HG03565 (cell line): Measurements from ENCODE around the gene PDCD7.
"Not testable (repeated sequence)": the region's sequence is repeated elsewhere in the genome, so short reads cannot be mapped to it uniquely, and the experiment has no call there.

Experiments used
- ATAC-seq: cut with Tn5 transposase; IDR thresholded peaks from one replicate; pipeline ENCODE4 v1.9.1; 2021; ENCODE audit warnings: mild to moderate bottlenecking, moderate library complexity; ENCODE audit not compliant: unreplicated experiment

The PDCD7 gene

GRCh38 chr15:65132878-65133547 is 595 bp downstream of the PDCD7 start:
- ATAC-seq, result peak; percentile 37

DNA sequence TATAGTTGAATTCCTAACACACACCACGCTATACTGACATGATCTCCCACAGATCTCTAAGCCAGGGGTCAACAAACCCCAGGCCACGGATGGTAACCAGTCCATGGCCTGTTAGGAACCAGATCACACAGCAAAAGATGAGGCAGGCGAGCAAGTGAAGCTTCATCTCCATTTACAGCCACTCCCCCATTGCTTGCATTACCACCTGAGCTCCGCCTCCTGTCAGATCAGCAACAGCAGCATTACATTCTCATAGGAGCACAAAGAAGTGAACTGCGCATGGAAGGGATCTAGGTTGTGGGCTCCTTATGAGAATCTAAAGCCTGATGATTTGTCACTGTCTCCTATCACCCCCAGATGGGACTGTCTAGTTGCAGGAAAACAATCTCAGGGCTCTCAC is 2.7 kb downstream of the PDCD7 start:
- no peak for ATAC-seq

GRCh38 chr15:65115542-65115941 is 18.1 kb downstream of the PDCD7 start:
- ATAC-seq, result no peak

- ATAC-seq, result no peak
Observed at GRCh38 chr15:65115086-65115485, 18.5 kb downstream of the PDCD7 start, which contains the start of gene UBAP1L. UBAP1L (minus strand) TSS chr15:65115200; CDS start chr15:65106215, 8,985 bp downstream.

GRCh38 chr15:65110676-65111292 is 22.8 kb downstream of the PDCD7 start:
- ATAC-seq, result no peak

GRCh38 chr15:65106011-65106590 is 27.5 kb downstream of the PDCD7 start:
- ATAC-seq, result no peak

- no peak for ATAC-seq
Observed at GRCh38 chr15:65105038-65105437, 28.6 kb downstream of the PDCD7 start.

- ATAC-seq, result no peak
Observed at GRCh38 chr15:65102912-65103311, 30.7 kb downstream of the PDCD7 start.

GRCh38 chr15:65101891-65102708 is 31.5 kb downstream of the PDCD7 start:
- no peak for ATAC-seq

GRCh38 chr15:65101411-65101890 is 32.2 kb downstream of the PDCD7 start:
- no peak for ATAC-seq

GRCh38 chr15:65100442-65100841 is 33.2 kb downstream of the PDCD7 start:
- ATAC-seq, result no peak

- ATAC-seq, result not testable (repeated sequence)
Observed at GRCh38 chr15:65099801-65100200, 33.8 kb downstream of the PDCD7 start.

DNA sequence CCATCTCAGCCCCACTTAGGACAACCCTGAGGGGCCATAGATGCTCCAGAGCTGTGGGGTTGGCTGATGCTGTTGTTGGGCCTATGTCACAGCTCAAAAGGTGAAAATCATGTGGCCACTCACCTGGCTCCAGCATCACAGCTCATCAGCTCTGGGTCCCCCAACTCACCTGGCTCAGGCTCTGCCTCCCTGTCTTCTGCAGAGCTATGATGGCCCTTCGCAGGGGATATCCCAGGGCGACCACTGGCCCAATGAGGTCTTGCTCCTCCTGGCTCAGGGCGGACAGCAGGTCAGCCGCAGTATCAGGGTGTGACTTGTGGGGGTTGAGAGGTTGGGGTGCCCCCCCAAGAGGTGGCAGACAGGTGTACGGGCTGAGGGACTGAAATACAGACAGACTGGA is 34.3 kb downstream of the PDCD7 start:
- ATAC-seq, result no peak

DNA sequence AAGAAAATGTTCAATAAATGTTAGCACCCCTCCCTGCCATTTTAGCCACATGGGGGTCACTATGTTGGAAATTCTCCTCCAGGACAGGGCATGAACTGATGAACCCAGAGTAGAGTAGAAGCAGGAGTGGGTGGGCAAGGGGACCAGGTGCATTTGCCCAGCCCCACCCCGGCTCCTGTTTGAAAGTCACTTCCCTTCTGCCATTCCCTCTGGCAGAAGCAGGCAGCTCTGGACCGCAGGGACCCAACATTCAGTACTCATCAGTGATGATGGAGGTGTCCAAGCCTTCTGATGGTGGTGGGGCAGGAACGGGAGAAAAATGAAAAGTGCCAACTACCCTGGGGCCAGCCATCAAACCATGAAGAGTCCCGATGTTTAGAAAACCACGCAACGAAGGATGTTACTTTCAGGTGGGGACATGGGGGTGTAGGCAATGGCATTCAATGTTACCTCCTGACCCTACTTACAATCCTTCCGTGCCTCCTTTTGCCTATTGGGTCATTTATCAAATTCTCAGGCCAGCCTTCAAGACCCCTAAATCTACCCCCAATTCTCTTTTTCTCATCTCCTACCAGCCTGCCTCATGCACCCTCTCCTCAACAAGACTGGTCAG is 35.9 kb downstream of the PDCD7 start:
- ATAC-seq, result no peak

GRCh38 chr15:65096481-65097385 is 36.9 kb downstream of the PDCD7 start:
- no peak for ATAC-seq

- ATAC-seq, result no peak
Observed at GRCh38 chr15:65095747-65096104, 37.9 kb downstream of the PDCD7 start.

GRCh38 chr15:65095011-65095746 is 38.4 kb downstream of the PDCD7 start:
- ATAC-seq, result no peak

- ATAC-seq, result no peak
Observed at GRCh38 chr15:65094294-65094995, 39.2 kb downstream of the PDCD7 start.

DNA sequence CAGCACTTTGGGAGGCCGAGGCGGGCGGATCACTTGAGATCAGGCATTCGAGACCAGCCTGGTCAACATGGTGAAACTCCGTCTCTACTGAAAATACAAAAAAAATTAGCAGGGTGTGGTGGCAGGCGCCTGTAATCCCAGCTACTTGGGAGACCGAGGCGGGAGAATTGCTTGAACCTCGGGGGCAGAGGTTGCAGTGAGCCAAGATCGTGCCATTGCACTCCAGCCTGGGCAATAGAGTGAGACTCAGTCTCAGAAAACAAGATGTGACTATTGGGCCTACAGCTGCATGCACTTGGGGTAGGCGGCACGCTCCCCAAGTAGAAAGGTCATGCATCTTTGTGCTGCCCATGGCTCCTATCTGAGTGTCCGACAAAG is 39.8 kb downstream of the PDCD7 start:
- ATAC-seq, result not testable (repeated sequence)
